Measurements from ENCODE around the gene USP8. TPM values are rescaled to one million over a fixed set of nuclear protein-coding genes. Genes with fewer than 3 reads are reported as not detected.
A peak's percentile ranks its signal among the peaks of the same experiment; 100 is the strongest.

Gene USP8
- total RNA-seq, 3 donors from 2014 or later (not counting 1 experiment from before 2014, with no cell fraction given), result 81.0 to 87.7 (median 81.4) TPM

DNA sequence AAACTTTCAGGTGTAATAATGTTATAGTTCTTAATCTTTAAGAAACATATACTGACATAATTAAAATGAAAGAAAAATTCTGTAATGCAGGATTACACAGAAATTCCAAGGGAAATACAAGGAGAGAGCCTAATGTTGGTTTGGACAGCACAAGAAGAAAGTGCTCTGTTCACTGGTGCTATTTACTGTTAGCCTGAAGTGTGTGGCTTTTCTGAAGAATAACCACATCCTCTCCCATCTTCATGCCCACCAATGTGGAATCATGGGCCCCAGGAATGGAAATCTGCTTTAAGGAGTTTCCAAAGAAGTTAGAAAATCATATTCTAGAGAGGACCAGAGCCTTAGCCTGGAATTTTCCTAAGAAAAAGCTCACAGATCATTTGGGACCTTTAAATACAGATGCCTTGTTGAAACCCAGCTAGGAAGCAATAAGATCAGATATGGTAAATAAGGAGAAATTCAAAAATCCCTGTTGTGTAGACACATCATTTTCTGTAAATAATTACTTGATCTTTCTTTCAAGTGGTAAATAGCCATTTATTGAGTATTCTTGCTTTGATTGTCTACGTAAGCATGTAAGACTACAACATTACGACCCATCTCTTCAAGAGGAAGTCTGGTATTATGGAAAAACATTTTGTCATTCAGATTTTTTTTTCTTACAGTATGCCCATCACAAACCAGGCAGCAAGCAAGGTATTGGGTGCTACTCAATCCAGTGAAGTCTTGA, 132.6 kb downstream of the USP8 start:
- Histone ChIP-seq H3K4me1 (ENCODE audit: control insufficient read depth, insufficient read depth, low read length) (peaks cover 9% of the 10 kb centered on the region), H3K36me3 (ENCODE audit: control insufficient read depth, insufficient read depth, low read length) (peaks cover 13% of the 10 kb centered on the region), H3K27ac (ENCODE audit: low read length) (no peak overlapping the region), H3K4me3 (ENCODE audit: low read length) (no peak overlapping the region), H3K9me3 (ENCODE audit: control insufficient read depth, insufficient read depth, low read length) (no peaks in the 10 kb centered on the region), H3K27me3 (ENCODE audit: control insufficient read depth, insufficient read depth, low read length) (no peaks in the 10 kb centered on the region)
- no CpG with 5 or more reads among the region's 2 CpGs for WGBS (ENCODE audit: insufficient coverage)
- DNase-seq (no peak), ATAC-seq (peak in 1 of 3 donors; percentile 52)
- H3K36me3 Mint-ChIP-seq, result no peaks in the 10 kb centered on the region
- no peak overlapping the region for H3K4me3 Mint-ChIP-seq
- TF ChIP-seq, protein P1, sequence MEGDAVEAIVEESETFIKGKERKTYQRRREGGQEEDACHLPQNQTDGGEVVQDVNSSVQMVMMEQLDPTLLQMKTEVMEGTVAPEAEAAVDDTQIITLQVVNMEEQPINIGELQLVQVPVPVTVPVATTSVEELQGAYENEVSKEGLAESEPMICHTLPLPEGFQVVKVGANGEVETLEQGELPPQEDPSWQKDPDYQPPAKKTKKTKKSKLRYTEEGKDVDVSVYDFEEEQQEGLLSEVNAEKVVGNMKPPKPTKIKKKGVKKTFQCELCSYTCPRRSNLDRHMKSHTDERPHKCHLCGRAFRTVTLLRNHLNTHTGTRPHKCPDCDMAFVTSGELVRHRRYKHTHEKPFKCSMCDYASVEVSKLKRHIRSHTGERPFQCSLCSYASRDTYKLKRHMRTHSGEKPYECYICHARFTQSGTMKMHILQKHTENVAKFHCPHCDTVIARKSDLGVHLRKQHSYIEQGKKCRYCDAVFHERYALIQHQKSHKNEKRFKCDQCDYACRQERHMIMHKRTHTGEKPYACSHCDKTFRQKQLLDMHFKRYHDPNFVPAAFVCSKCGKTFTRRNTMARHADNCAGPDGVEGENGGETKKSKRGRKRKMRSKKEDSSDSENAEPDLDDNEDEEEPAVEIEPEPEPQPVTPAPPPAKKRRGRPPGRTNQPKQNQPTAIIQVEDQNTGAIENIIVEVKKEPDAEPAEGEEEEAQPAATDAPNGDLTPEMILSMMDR (IDR thresholded peaks at IDR 0.05), result no peak
- H3K9me3 Mint-ChIP-seq, result no peaks in the 10 kb centered on the region
- H3K27ac Mint-ChIP-seq, result peak overlapping the region in 1 of 2 donors; percentile 7
- intact Hi-C loops (cut with micrococcal nuclease), result no loop called here
- no peaks in the 10 kb centered on the region for H3K27me3 Mint-ChIP-seq (ENCODE audit: low read depth in 2 of 2)
- peaks cover 14 to 22% of the 10 kb centered on the region in 2 donors for H3K4me1 Mint-ChIP-seq

DNA sequence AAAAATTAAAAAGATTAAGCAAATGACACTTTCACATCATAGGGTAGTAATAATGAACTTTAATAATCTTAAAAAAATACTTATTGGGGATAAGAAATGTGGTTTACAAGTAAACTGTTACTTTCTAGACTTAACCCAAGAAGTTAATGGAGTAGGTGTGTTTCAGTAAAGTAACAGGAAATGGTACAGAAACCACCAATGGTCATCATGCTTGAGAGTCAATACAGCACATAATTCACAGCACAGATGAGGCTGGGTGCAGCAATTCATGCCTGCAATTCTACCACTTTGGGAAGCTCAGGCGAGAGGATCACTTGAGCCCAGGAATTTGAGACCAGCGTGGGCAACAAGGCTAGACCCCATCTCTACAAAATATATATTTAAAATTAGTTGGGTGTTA, 133.8 kb downstream of the USP8 start:
- no peaks in the 10 kb centered on the region for H3K27me3 Mint-ChIP-seq (ENCODE audit: low read depth in 2 of 2)
- Histone ChIP-seq H3K27me3 (ENCODE audit: control insufficient read depth, insufficient read depth, low read length) (no peaks in the 10 kb centered on the region), H3K27ac (ENCODE audit: low read length) (no peak overlapping the region), H3K36me3 (ENCODE audit: control insufficient read depth, insufficient read depth, low read length) (peaks cover 13% of the 10 kb centered on the region), H3K9me3 (ENCODE audit: control insufficient read depth, insufficient read depth, low read length) (no peaks in the 10 kb centered on the region), H3K4me3 (ENCODE audit: low read length) (no peak overlapping the region), H3K4me1 (ENCODE audit: control insufficient read depth, insufficient read depth, low read length) (peaks cover 9% of the 10 kb centered on the region)
- no peak overlapping the region for H3K27ac Mint-ChIP-seq
- TF ChIP-seq, protein P1 (IDR thresholded peaks at IDR 0.05), result no peak
- 71% methylated on average over 1 of the region's 2 CpGs for WGBS (ENCODE audit: insufficient coverage)
- ATAC-seq (peak; percentile 42 to 75 (median 53)), DNase-seq (no peak)
- intact Hi-C loops (cut with micrococcal nuclease), result no loop called here
- H3K4me1 Mint-ChIP-seq, result peaks cover 15 to 27% of the 10 kb centered on the region in 2 donors
- no peak overlapping the region for H3K4me3 Mint-ChIP-seq
- no peaks in the 10 kb centered on the region for H3K36me3 Mint-ChIP-seq
- H3K9me3 Mint-ChIP-seq, result no peaks in the 10 kb centered on the region

DNA sequence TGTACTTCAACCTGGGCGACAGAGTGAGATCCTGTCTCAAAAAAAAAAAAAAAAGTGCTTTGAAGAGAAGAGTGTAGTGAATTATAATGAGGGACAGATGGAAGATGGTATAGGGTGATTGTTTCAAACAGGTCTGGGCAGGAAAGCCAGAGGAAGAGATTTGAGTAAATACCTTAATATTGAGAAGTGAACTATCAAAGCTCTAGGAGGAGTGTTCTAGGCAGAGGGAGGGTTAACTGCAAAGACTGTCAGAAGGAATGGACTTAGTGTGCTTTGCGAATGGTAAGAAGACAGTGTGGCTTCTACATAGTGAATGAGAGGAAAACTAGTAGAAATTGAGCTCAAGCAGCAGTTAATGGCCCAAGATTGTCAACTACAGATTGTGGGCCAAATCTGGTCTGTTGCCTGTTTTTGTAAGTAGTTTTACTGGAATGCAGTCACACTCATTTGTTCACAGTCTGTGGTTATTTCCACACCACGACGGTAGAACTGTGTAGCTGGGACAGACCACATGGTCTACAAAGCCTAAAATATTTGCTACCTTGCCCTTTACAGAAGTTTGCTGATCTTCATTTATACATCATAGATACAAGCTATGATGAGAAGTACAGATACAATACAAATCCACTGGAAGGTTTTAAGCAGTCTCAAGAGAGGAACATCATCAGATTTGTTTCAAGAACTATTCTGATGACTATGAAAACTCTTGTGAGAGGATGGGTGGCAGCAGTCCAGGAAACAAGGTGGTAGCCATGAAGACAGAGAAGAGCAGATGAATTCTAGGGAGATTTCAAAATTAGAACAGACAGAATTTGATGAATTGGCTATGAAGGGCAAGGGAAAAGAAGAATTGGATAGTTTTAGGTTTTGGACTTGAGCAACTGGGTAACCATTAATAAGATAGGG, 138.8 kb downstream of the USP8 start:
- DNase-seq (no peak), ATAC-seq (peak in 1 of 3 donors; percentile 22)
- H3K4me3 Mint-ChIP-seq, result no peak overlapping the region
- H3K9me3 Mint-ChIP-seq, result no peaks in the 10 kb centered on the region
- Histone ChIP-seq H3K4me3 (ENCODE audit: low read length) (no peak overlapping the region), H3K27ac (ENCODE audit: low read length) (no peak overlapping the region), H3K9me3 (ENCODE audit: control insufficient read depth, insufficient read depth, low read length) (no peaks in the 10 kb centered on the region), H3K4me1 (ENCODE audit: control insufficient read depth, insufficient read depth, low read length) (peaks cover 5% of the 10 kb centered on the region), H3K36me3 (ENCODE audit: control insufficient read depth, insufficient read depth, low read length) (peaks cover 24% of the 10 kb centered on the region), H3K27me3 (ENCODE audit: control insufficient read depth, insufficient read depth, low read length) (no peaks in the 10 kb centered on the region)
- intact Hi-C loops (cut with micrococcal nuclease), result no loop called here
- TF ChIP-seq, protein P1 (IDR thresholded peaks at IDR 0.05), result no peak
- H3K27me3 Mint-ChIP-seq (ENCODE audit: low read depth in 2 of 2), result no peaks in the 10 kb centered on the region
- peak overlapping the region; percentile 0 to 19 for H3K27ac Mint-ChIP-seq
- 56% methylated on average over 4 of the region's 4 CpGs for WGBS (ENCODE audit: insufficient coverage)
- no peaks in the 10 kb centered on the region for H3K36me3 Mint-ChIP-seq
- H3K4me1 Mint-ChIP-seq, result peaks cover 5 to 13% of the 10 kb centered on the region in 2 donors
